Liver (tissue), 9 donors: ENCODE data around the gene PPP1R13B. TPM values are rescaled to one million over a fixed set of nuclear protein-coding genes. Genes with fewer than 3 reads are reported as not detected.

ENCODE experiments used
- DNase-seq: peaks from one replicate; pipeline ENCODE4 v3.0.0-alpha.2; 2017; ENCODE audit warnings: low spot score
- H3K27ac ChIP-seq, 2 donors: one replicate each; pipeline ENCODE4 v1.7.0; 2013; ENCODE audit warnings: inconsistent platforms in 2 of 2, low read length in 2 of 2, control low read depth in 1 of 2, low read depth in 1 of 2, mild to moderate bottlenecking in 1 of 2
- H3K27me3 ChIP-seq, 4 donors: one replicate each; pipeline versions ENCODE4 v1.6.1 to v1.7.0; 2013; ENCODE audit warnings: low read length in 3 of 4, inconsistent platforms in 1 of 4, mild to moderate bottlenecking in 1 of 4, moderate library complexity in 1 of 4; ENCODE audit not compliant: control insufficient read depth in 4 of 4, insufficient read depth in 4 of 4
- H3K36me3 ChIP-seq, 4 donors: one replicate each; pipeline versions ENCODE4 v1.6.1 to v1.7.0; 2013; ENCODE audit warnings: low read length in 3 of 4, mild to moderate bottlenecking in 3 of 4, low read depth in 1 of 4, moderate library complexity in 1 of 4; ENCODE audit not compliant: control insufficient read depth in 4 of 4, insufficient read depth in 3 of 4
- H3K4me1 ChIP-seq, 4 donors: one replicate each; pipeline versions ENCODE4 v1.6.1 to v1.7.0; 2013; ENCODE audit warnings: low read length in 3 of 4, mild to moderate bottlenecking in 3 of 4, moderate library complexity in 1 of 4; ENCODE audit not compliant: control insufficient read depth in 4 of 4, insufficient read depth in 4 of 4
- H3K4me3 ChIP-seq, 3 donors: one replicate each; pipeline versions ENCODE4 v1.6.1 to v1.7.0; 2013; ENCODE audit warnings: low read length in 3 of 3, control low read depth in 1 of 3, low read depth in 1 of 3, mild to moderate bottlenecking in 1 of 3
- H3K9ac ChIP-seq, 2 donors: one replicate each; pipeline ENCODE4 v1.7.0; 2013; ENCODE audit warnings: low read length in 2 of 2, mild to moderate bottlenecking in 2 of 2, moderate library complexity in 2 of 2, control low read depth in 1 of 2, low read depth in 1 of 2
- H3K9me3 ChIP-seq, 4 donors: one replicate each; pipeline versions ENCODE4 v1.6.1 to v1.7.0; 2013; ENCODE audit warnings: low read length in 3 of 4; ENCODE audit not compliant: control insufficient read depth in 4 of 4
- FOXA2 ChIP-seq: IDR thresholded peaks from 2 replicates; pipeline ENCODE4 v1.6.1; 2016; ENCODE audit warnings: antibody characterized with exemption
- GABPA ChIP-seq, 2 donors: IDR thresholded peaks in 1 of 2; conservative IDR thresholded peaks in 1 of 2; 2 replicates each; pipeline ENCODE4 v1.6.1; 2016; ENCODE audit warnings: antibody characterized with exemption in 2 of 2, mild to moderate bottlenecking in 1 of 2, moderate library complexity in 1 of 2
- HNF4A ChIP-seq, 2 donors: conservative IDR thresholded peaks; 2 replicates each; pipeline ENCODE4 v1.6.1; 2016; ENCODE audit warnings: antibody characterized with exemption in 2 of 2, mild to moderate bottlenecking in 2 of 2
- JUND ChIP-seq, 2 donors: IDR thresholded peaks; 2 replicates each; pipeline ENCODE4 v1.6.1; 2016; ENCODE audit warnings: antibody characterized with exemption in 2 of 2
- MAX ChIP-seq: IDR thresholded peaks from 2 replicates; pipeline ENCODE4 v1.6.1; 2016; ENCODE audit warnings: antibody characterized with exemption
- NR2F2 ChIP-seq: IDR thresholded peaks from 2 replicates; pipeline ENCODE4 v1.6.1; 2016; ENCODE audit warnings: antibody characterized with exemption
- RAD21 ChIP-seq, 2 donors: IDR thresholded peaks; 2 replicates each; pipeline ENCODE4 v1.6.1; 2016; ENCODE audit warnings: antibody characterized with exemption in 2 of 2, mild to moderate bottlenecking in 2 of 2
- RXRA ChIP-seq, 2 donors: IDR thresholded peaks; 2 replicates each; pipeline ENCODE4 v1.6.1; 2017 to 2018; ENCODE audit warnings: antibody characterized with exemption in 2 of 2, mild to moderate bottlenecking in 1 of 2
- SP1 ChIP-seq: IDR thresholded peaks from 2 replicates; pipeline ENCODE4 v1.6.1; 2018; ENCODE audit warnings: antibody characterized with exemption, mild to moderate bottlenecking
- ZBTB33 ChIP-seq: IDR thresholded peaks from 2 replicates; pipeline ENCODE4 v1.6.1; 2016; ENCODE audit warnings: antibody characterized with exemption
- WGBS: extraction: QIAGEN DNeasy Blood & Tissue Kit; methylation state at CpG from one replicate; pipeline ENCODE4 v1.1.7; 2013; 5-methylcytosine and 5-hydroxymethylcytosine counted together
- polyA plus RNA-seq, 2 donors: library from polyadenylated mRNA; stranded (reverse) in 1 of 2; unstranded in 1 of 2; fragments of 200-250 nt in 1 of 2; fragments of >200 nt in 1 of 2; fragmentation: Nextera tagmentation in 1 of 2; extraction: Ambion mirVana in 1 of 2; gene quantifications; one replicate each; pipeline versions ENCODE4 v1.2.1 to v1.2.3, GENCODE V29; 2013 to 2015
- total RNA-seq, 2 donors: library from RNA; depleted of rRNA; stranded (reverse); fragments of >200 nt; gene quantifications; one replicate each; pipeline ENCODE4 v1.2.3, GENCODE V29; 2014
- TF ChIP-seq, protein P1 (sequence below): fragments of 150-350 bp; IDR thresholded peaks from 2 replicates; pipeline ENCODE4 v1.5.1; 2017; ENCODE audit warnings: improper control_type of control experiment, low read depth, low read length; ENCODE audit not compliant: missing input control
- TF ChIP-seq, protein P2 (sequence below): IDR thresholded peaks from 2 replicates; pipeline ENCODE4 v1.6.1; 2016; ENCODE audit warnings: antibody characterized with exemption, mild to moderate bottlenecking
- donor health status: healthy.
- donor health status: healthy.
- donor health status: healthy.
- donor health status: healthy.
- donor health status: healthy.

PPP1R13B gene
- total and polyA plus RNA-seq, 4 donors, result 3.2 to 15.1 (median 5.1) TPM

- TF ChIP-seq MAX (no peak), ZBTB33 (no peak), SP1 (peak; percentile 28), FOXA2 (peak; percentile 62), GABPA (IDR thresholded peaks at IDR 0.05 in 1 of 2, conservative IDR thresholded peaks at IDR 0.05 in 1 of 2) (peak in 1 of 2 donors; percentile 30), RXRA (IDR thresholded peaks at IDR 0.05) (no peak), NR2F2 (no peak), HNF4A (conservative IDR thresholded peaks at IDR 0.05) (peak; percentile 39 to 53), RAD21 (IDR thresholded peaks at IDR 0.05) (peak in 1 of 2 donors; percentile 9)
- TF ChIP-seq, protein P1, sequence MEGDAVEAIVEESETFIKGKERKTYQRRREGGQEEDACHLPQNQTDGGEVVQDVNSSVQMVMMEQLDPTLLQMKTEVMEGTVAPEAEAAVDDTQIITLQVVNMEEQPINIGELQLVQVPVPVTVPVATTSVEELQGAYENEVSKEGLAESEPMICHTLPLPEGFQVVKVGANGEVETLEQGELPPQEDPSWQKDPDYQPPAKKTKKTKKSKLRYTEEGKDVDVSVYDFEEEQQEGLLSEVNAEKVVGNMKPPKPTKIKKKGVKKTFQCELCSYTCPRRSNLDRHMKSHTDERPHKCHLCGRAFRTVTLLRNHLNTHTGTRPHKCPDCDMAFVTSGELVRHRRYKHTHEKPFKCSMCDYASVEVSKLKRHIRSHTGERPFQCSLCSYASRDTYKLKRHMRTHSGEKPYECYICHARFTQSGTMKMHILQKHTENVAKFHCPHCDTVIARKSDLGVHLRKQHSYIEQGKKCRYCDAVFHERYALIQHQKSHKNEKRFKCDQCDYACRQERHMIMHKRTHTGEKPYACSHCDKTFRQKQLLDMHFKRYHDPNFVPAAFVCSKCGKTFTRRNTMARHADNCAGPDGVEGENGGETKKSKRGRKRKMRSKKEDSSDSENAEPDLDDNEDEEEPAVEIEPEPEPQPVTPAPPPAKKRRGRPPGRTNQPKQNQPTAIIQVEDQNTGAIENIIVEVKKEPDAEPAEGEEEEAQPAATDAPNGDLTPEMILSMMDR, result no peak
- TF ChIP-seq, protein P2, sequence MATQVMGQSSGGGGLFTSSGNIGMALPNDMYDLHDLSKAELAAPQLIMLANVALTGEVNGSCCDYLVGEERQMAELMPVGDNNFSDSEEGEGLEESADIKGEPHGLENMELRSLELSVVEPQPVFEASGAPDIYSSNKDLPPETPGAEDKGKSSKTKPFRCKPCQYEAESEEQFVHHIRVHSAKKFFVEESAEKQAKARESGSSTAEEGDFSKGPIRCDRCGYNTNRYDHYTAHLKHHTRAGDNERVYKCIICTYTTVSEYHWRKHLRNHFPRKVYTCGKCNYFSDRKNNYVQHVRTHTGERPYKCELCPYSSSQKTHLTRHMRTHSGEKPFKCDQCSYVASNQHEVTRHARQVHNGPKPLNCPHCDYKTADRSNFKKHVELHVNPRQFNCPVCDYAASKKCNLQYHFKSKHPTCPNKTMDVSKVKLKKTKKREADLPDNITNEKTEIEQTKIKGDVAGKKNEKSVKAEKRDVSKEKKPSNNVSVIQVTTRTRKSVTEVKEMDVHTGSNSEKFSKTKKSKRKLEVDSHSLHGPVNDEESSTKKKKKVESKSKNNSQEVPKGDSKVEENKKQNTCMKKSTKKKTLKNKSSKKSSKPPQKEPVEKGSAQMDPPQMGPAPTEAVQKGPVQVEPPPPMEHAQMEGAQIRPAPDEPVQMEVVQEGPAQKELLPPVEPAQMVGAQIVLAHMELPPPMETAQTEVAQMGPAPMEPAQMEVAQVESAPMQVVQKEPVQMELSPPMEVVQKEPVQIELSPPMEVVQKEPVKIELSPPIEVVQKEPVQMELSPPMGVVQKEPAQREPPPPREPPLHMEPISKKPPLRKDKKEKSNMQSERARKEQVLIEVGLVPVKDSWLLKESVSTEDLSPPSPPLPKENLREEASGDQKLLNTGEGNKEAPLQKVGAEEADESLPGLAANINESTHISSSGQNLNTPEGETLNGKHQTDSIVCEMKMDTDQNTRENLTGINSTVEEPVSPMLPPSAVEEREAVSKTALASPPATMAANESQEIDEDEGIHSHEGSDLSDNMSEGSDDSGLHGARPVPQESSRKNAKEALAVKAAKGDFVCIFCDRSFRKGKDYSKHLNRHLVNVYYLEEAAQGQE, result peak; percentile 66
- Histone ChIP-seq H3K4me3 (peak overlapping the region in 1 of 3 donors; percentile 39), H3K27ac (peak overlapping the region; percentile 29 to 69), H3K36me3 (no peaks in the 10 kb centered on the region), H3K4me1 (peaks cover 2 to 11% (median 8%) of the 10 kb centered on the region in 4 donors), H3K9me3 (no peaks in the 10 kb centered on the region), H3K9ac (no peak overlapping the region), H3K27me3 (no peaks in the 10 kb centered on the region)
- 50% methylated on average over 7 of the region's 7 CpGs for WGBS
- DNase-seq, result no peak
These were observed 15.0 kb upstream of the PPP1R13B start for GRCh38 chr14:103862393-103862782.

- no peaks in the 10 kb centered on the region for H3K36me3 ChIP-seq
- no peak overlapping the region for H3K9ac ChIP-seq
- WGBS, result 84% methylated on average over 14 of the region's 14 CpGs
- H3K9me3 ChIP-seq, result no peaks in the 10 kb centered on the region
- peak overlapping the region in 1 of 3 donors; percentile 39 for H3K4me3 ChIP-seq
- H3K27me3 ChIP-seq, result no peaks in the 10 kb centered on the region
- H3K27ac ChIP-seq, result peak overlapping the region; percentile 29 to 69
- TF ChIP-seq GABPA (IDR thresholded peaks at IDR 0.05 in 1 of 2, conservative IDR thresholded peaks at IDR 0.05 in 1 of 2) (no peak), JUND (IDR thresholded peaks at IDR 0.05) (no peak)
- peaks cover 2 to 8% (median 7%) of the 10 kb centered on the region in 4 donors for H3K4me1 ChIP-seq
- DNase-seq, result no peak
These were observed 14.3 kb upstream of the PPP1R13B start for GRCh38 chr14:103861413-103862392.
